GM19035 (cell line): ENCODE measurements around the gene MIXL1.
"Not testable (repeated sequence)": the region's sequence is repeated elsewhere in the genome, so short reads cannot be mapped to it uniquely, and the experiment has no call there.

Experiments
- ATAC-seq: cut with Tn5 transposase; IDR thresholded peaks from one replicate; pipeline ENCODE4 v1.9.1; 2021; ENCODE audit not compliant: unreplicated experiment

The MIXL1 gene

GRCh38 chr1:226212545-226212944, 10.9 kb upstream of the MIXL1 start:
- no peak for ATAC-seq

GRCh38 chr1:226215239-226215638, 8.2 kb upstream of the MIXL1 start:
- no peak for ATAC-seq

GRCh38 chr1:226216056-226216455, 7.4 kb upstream of the MIXL1 start:
- no peak for ATAC-seq

GRCh38 chr1:226217273-226217672, 6.2 kb upstream of the MIXL1 start:
- ATAC-seq: no peak

GRCh38 chr1:226220473-226221189, 2.8 kb upstream of the MIXL1 start:
- no peak for ATAC-seq

GRCh38 chr1:226222686-226223085, 778 bp upstream of the MIXL1 start:
- ATAC-seq: no peak

- peak; percentile 57 for ATAC-seq
Measured at GRCh38 chr1:226223786-226224244, 351 bp downstream of the MIXL1 start.

- no peak for ATAC-seq
Measured at GRCh38 chr1:226226601-226227000, 3.1 kb downstream of the MIXL1 start.

GRCh38 chr1:226233293-226233692, 9.8 kb downstream of the MIXL1 start:
- ATAC-seq: no peak

- ATAC-seq: no peak
Measured at GRCh38 chr1:226233806-226234205, 10.3 kb downstream of the MIXL1 start.

- ATAC-seq: no peak
Measured at GRCh38 chr1:226236826-226237225, 13.4 kb downstream of the MIXL1 start.

GRCh38 chr1:226239421-226239820, 16.0 kb downstream of the MIXL1 start:
- no peak for ATAC-seq

- no peak for ATAC-seq
Measured at GRCh38 chr1:226248091-226248490, 24.6 kb downstream of the MIXL1 start.

- ATAC-seq: no peak
Measured at GRCh38 chr1:226248796-226249195, 25.3 kb downstream of the MIXL1 start.

GRCh38 chr1:226250511-226250910, 27.0 kb downstream of the MIXL1 start:
- no peak for ATAC-seq

- not testable (repeated sequence) for ATAC-seq
Measured at GRCh38 chr1:226252841-226253240, 29.4 kb downstream of the MIXL1 start.

GRCh38 chr1:226253933-226254332, 30.5 kb downstream of the MIXL1 start:
- ATAC-seq: no peak

- no peak for ATAC-seq
Measured at GRCh38 chr1:226255380-226255779, 31.9 kb downstream of the MIXL1 start.

- no peak for ATAC-seq
Measured at GRCh38 chr1:226261818-226262217, 38.4 kb downstream of the MIXL1 start.

GRCh38 chr1:226268421-226269124, 45.1 kb downstream of the MIXL1 start:
- ATAC-seq: no peak

GRCh38 chr1:226272233-226272902, 48.9 kb downstream of the MIXL1 start:
- not testable (repeated sequence) for ATAC-seq

GRCh38 chr1:226274138-226274537, 50.7 kb downstream of the MIXL1 start:
- no peak for ATAC-seq
